IMR-90 (cell line): ENCODE data around the gene ZNF19.

ENCODE experiments used
- CEBPB ChIP-seq: IDR thresholded peaks from 2 replicates; pipeline ENCODE4 v1.6.1; 2012; ENCODE audit warnings: low read depth, low read length, improper control_type of control experiment
- CTCF ChIP-seq: conservative IDR thresholded peaks from 2 replicates; pipeline ENCODE4 v1.5.1; 2012; ENCODE audit warnings: mild to moderate bottlenecking, low read depth, low read length, improper control_type of control experiment
- ELK1 ChIP-seq: fragments of 150-350 bp; IDR thresholded peaks from 2 replicates; pipeline ENCODE4 v1.6.1; 2016; ENCODE audit warnings: low read depth, mild to moderate bottlenecking, low read length, moderate library complexity, borderline replicate concordance
- POLR2A ChIP-seq: IDR thresholded peaks from 2 replicates; pipeline ENCODE4 v1.6.1; 2012; ENCODE audit warnings: mild to moderate bottlenecking, low read depth, low read length

- no peak for TF ChIP-seq CTCF
- no peak for TF ChIP-seq ELK1
- no peak for TF ChIP-seq POLR2A
- no peak for TF ChIP-seq CEBPB
These were observed 45.4 kb downstream of the ZNF19 start for GRCh38 chr16:71443714-71444113.
